Bronchial epithelial cell (primary cell): ENCODE measurements around the gene SRRD. TPM values are rescaled to one million over a fixed set of nuclear protein-coding genes. Genes with fewer than 3 reads are reported as not detected.

Experiments
- DNase-seq: peaks from one replicate; pipeline ENCODE4 v3.0.0-alpha.2; 2010; ENCODE audit warnings: low read depth
- FAIRE-seq: peaks from 2 replicates; lab custom pipeline; 2011; peaks lifted over from hg19 to GRCh38; lab: Jason Lieb, UNC
- H3K27me3 ChIP-seq: 2 replicates; pipeline ENCODE4 v1.5.1; 2011; ENCODE audit warnings: low read length; ENCODE audit not compliant: control insufficient read depth, insufficient read depth
- H3K36me3 ChIP-seq: 2 replicates; pipeline ENCODE4 v1.5.1; 2011; ENCODE audit warnings: low read length; ENCODE audit not compliant: control insufficient read depth, insufficient read depth
- H3K4me3 ChIP-seq: 2 replicates; pipeline ENCODE4 v1.5.1; 2011; ENCODE audit warnings: mild to moderate bottlenecking, low read depth, low read length, control low read depth
- CTCF ChIP-seq: IDR thresholded peaks from 2 replicates; pipeline ENCODE4 v1.5.1; 2011; ENCODE audit warnings: mild to moderate bottlenecking, moderate library complexity, low read length, control low read depth, inconsistent platforms; ENCODE audit not compliant: insufficient read depth, severe bottlenecking
- total RNA-seq: library from RNA; depleted of rRNA; stranded (reverse); fragments of >200 nt; gene quantifications from 2 replicates; pipeline ENCODE4 v1.2.1, GENCODE V29; 2014

The SRRD gene
- total RNA-seq, 1 donor from 2014 or later = 26.6 TPM

- TF ChIP-seq CTCF = peak; percentile 84
- no peak for FAIRE-seq
- H3K36me3 ChIP-seq = peaks cover 24% of the 10 kb centered on the region
- no peaks in the 10 kb centered on the region for H3K27me3 ChIP-seq
- peak; percentile 44 for DNase-seq
- H3K4me3 ChIP-seq = no peak overlapping the region
These were observed 22.4 kb upstream of the SRRD start for GRCh38 chr22:26461188-26461810.

DNA sequence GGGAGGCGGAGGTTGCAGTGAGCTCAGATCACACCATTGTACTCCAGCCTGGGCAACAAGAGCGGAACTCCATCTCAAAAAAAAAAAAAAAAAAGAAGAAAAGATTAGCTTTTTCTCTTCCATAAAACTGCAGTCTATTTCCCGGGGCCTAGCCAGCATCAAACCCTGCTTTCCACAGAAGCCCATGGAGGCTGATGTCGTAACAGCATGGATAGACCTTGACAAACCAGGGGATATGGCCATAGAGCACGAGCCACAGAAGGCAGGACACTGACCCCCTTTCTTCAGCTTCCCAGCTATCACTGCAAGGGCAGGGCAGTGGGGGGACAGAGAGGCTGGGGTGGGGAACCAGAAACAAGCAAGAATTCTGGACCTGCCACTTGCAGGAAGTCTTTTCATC lies 21.6 kb upstream of the SRRD start:
- Histone ChIP-seq H3K4me3 (no peak overlapping the region), H3K27me3 (no peaks in the 10 kb centered on the region), H3K36me3 (peaks cover 22% of the 10 kb centered on the region)
- FAIRE-seq (no peak), DNase-seq (no peak)
- TF ChIP-seq CTCF = no peak

GRCh38 chr22:26462641-26463040 lies 21.0 kb upstream of the SRRD start:
- no peaks in the 10 kb centered on the region for H3K27me3 ChIP-seq
- no peak for DNase-seq
- H3K4me3 ChIP-seq = no peak overlapping the region
- no peak for FAIRE-seq
- peaks cover 22% of the 10 kb centered on the region for H3K36me3 ChIP-seq
- no peak for TF ChIP-seq CTCF

DNA sequence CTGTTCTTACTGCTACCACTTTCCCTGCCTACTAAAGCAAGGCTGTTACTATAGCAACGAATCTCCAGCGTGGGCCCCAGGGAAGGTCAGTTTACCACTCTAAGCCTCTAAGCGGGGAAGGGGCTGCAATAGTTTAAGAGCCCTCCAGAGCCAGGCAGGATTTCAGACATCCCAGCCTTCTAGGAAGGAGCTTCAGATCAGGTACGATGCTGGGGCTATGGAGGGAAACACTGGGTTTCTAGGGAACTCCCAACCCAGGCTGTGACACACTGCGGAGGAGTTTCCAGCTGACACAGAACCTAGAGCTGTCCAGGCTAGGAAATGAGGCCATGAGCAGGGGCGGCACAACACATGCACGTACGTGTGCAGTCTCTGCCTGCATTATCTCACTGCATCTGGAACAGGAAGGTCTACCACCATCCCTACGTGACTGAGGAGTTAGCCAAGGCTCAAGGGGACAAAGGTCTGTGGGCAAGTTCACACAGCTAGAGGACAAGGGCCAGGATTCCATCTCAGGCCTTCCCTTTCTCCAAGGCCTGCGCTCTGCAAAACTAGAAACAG lies 20.5 kb upstream of the SRRD start:
- H3K4me3 ChIP-seq = no peak overlapping the region
- peaks cover 20% of the 10 kb centered on the region for H3K36me3 ChIP-seq
- H3K27me3 ChIP-seq = no peaks in the 10 kb centered on the region
- DNase-seq (peak; percentile 69), FAIRE-seq (peak; percentile 88)
- no peak for TF ChIP-seq CTCF

DNA sequence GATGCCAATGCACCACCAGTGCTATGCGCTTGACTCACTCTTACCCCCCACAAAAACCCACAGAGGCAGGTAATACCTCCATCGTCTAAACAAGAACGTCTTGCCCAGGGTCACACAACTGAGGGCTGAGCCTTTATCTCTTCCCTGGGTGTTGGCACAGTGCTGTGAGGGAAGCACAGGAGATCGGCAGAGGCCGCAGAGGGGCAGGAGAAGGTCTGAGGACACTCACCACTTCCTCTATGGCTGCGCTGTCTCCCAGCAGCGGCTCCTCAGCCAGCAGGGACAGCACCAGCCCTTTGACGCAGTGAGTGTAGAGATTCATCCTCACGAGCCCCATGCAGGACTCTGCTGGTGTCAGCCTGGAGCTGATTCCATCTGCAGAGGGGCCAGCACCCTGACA lies 20.0 kb upstream of the SRRD start:
- no peak for FAIRE-seq
- H3K36me3 ChIP-seq = peaks cover 21% of the 10 kb centered on the region

More for the DNA sequence above, 20.0 kb upstream of the SRRD start:
- DNase-seq = no peak
- TF ChIP-seq CTCF = no peak
- H3K27me3 ChIP-seq = no peaks in the 10 kb centered on the region
- no peak overlapping the region for H3K4me3 ChIP-seq
